HG02852 (cell line): ENCODE results near the gene PRDM9.
"Not testable (repeated sequence)": the region's sequence is repeated elsewhere in the genome, so short reads cannot be mapped to it uniquely, and the experiment has no call there.

ENCODE experiments used
- ATAC-seq: cut with Tn5 transposase; IDR thresholded peaks from one replicate; pipeline ENCODE4 v1.9.1; 2021; ENCODE audit warnings: mild to moderate bottlenecking, moderate library complexity; ENCODE audit not compliant: unreplicated experiment

Gene PRDM9

GRCh38 chr5:23507278-23507685 is at the start of gene PRDM9:
TSS of gene PRDM9 (plus strand) at chr5:23507609. CDS start at chr5:23509034, 1,425 bp downstream.
- no peak for ATAC-seq

- ATAC-seq = no peak
Measured at GRCh38 chr5:23457780-23458179, 49.6 kb upstream of the PRDM9 start.

DNA sequence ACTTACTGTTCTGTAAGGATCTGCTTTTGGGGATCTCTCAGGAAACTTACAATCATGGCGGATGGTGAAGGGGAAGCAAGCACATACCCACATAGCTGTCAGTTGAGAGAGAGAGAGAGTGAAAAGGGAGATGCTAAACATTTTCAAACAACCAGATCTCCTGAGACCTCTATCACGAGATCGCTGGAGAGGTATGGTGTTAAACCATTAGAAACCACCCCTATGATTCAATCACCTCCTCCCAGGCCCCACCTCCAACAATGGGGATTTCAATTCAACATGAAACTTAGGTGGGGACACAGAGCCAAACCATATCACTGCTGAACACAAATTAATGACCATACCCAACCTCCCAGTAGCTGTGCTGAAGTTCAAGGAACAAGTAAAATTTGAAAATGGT is 48.2 kb upstream of the PRDM9 start:
- ATAC-seq = no peak

- ATAC-seq = no peak
Measured at GRCh38 chr5:23461576-23461975, 45.8 kb upstream of the PRDM9 start.

DNA sequence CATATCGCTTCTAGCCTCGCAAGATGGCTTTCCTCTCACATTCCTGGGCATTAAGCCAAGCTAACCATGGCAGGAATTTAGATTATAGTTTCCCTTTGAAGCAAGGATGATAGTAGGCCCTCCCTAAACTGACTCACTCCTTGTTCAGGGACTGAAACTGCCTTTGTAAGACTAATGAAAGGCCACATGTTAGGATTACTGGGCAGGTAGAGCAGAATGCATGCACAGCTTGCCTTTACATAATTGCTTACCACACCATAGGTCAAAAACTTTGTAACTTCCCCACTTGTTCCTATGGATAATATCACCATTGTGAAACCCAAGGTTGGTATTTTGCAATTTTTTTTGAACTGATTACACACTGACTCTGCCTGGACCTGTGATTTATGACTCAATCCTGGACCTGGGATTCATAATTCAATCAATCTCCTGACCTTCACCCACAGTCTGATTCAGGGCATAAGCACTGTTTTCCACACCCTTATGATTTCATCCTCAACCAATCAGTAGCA is 41.0 kb upstream of the PRDM9 start:
- no peak for ATAC-seq

GRCh38 chr5:23468658-23469057 is 38.8 kb upstream of the PRDM9 start:
- no peak for ATAC-seq

DNA sequence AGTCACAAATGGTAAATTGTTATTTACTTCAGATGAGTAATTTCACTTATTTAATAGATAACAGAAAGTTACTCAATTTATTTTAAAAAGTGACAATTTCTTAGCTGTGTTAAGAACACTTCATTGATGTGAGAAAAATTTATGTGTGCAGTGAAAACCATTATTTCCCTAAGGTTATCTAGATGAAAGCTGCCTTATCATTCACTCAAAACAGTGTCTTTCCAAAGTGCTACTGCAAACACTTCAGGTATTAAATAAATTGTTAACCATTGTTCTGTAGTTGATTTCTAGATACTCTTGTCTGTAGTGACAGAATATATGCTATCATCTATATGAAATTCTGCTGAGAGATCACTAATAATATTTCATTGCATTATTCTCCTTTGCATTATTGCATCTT is 33.5 kb upstream of the PRDM9 start:
- ATAC-seq = no peak

DNA sequence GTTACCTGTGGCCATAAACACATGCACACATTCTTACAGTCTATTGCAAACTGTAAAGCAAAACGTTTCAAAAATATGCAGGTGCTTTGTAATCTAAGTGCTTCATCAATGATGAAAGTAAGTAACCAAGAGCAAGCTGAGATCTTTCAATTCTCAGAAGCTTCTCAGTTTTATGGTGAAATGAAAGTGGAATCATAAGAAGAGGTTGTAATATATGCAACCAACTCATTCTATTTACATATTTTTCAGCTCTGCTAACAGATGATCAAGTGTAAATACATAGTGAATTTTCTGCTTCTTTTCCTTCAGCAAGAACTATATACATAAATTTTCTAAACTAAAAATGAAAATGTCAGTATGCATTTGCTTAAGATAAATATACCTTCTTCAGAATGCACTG is 33.1 kb upstream of the PRDM9 start:
- ATAC-seq = no peak

DNA sequence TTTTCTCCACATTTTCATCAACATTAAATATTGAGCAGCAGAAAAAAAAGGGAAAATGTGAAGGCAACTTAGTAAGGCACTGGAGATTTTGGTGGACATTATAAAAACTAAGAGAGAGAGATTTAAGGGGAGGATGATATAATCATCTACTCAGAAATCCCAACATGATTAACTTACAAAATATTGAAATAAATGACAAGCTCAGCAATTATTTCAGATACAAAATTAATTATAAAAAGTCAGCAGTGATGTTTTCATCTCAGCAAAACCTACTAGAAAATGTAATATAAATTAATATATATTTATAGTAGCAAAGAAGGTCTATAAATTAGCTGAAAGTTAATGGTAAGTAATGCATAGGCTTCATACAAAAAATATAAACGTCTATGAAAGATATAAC is 30.8 kb upstream of the PRDM9 start:
- ATAC-seq = no peak

GRCh38 chr5:23482642-23483041 is 24.8 kb upstream of the PRDM9 start:
- ATAC-seq = no peak

GRCh38 chr5:23483090-23483489 is 24.3 kb upstream of the PRDM9 start:
- ATAC-seq = no peak

- ATAC-seq = no peak
Measured at GRCh38 chr5:23484096-23484495, 23.3 kb upstream of the PRDM9 start.

DNA sequence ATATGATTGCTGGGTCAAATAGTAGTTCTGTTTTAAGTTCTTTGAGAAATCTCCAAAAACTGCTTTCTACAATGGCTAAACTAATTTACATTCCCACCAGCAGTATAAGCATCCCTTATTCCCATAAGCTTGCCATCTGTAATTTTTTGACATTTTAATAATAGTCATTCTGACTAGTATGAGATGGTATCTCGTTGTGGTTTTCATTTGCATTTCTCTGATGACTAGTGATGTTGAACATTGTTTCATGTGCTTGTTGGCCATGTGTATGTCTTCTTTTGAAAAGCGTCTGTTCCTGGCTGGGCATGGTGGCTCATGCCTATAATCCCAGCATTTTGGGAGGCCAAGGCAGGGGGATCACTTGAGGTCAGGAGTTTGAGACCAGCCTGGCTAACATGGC is 21.2 kb upstream of the PRDM9 start:
- ATAC-seq = not testable (repeated sequence)

GRCh38 chr5:23490993-23491392 is 16.4 kb upstream of the PRDM9 start:
- ATAC-seq = no peak

DNA sequence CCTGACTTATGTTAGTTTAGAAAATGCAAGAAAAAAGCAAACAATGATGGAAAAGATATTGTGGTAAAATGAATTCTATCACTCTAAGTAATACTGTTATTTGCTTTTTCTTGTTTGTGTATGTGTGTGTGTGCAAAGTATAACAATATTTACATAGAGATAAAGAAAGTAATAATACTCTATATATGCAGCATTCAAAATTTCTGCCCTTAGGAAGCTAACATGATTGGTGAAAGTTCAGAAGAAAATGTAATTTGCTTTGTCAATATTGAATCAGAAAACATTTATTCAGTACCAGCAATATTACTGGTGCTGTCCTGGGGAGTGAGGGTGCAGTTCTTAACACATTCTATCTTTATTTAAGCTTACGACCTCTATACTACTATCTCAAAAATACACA is 12.9 kb upstream of the PRDM9 start:
- ATAC-seq = no peak

DNA sequence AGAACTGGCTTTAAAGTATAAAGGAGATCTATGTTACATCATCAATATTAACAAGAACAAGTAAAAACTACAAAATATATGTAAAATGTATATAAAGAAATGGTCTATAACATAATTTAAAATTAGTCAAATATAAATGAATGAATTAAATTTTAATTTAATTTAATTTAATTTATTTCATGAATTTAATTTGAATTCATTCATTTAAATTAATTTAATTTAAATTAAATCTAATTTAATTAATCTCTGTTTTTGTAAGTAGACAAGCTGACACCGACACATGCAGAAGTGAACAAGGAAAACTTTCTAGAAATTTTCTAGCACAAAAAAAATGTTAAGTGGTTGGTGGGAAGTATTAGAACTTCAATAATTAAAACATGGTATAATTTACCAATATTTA is 10.8 kb upstream of the PRDM9 start:
- ATAC-seq = no peak

- no peak for ATAC-seq
Measured at GRCh38 chr5:23506329-23507236, 826 bp upstream of the PRDM9 start.

- not testable (repeated sequence) for ATAC-seq
Measured at GRCh38 chr5:23510434-23510833, 3.0 kb downstream of the PRDM9 start.

DNA sequence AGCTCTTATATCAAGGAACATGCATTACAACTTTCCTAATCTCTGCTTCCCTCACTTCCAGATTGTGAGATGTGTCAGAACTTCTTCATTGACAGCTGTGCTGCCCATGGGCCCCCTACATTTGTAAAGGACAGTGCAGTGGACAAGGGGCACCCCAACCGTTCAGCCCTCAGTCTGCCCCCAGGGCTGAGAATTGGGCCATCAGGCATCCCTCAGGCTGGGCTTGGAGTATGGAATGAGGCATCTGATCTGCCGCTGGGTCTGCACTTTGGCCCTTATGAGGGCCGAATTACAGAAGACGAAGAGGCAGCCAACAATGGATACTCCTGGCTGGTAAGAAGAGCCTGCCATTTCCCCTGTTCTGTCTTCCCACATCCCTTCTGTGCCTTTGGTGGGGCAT is 15.1 kb downstream of the PRDM9 start:
- no peak for ATAC-seq

- no peak for ATAC-seq
Measured at GRCh38 chr5:23523031-23523430, 15.6 kb downstream of the PRDM9 start.

DNA sequence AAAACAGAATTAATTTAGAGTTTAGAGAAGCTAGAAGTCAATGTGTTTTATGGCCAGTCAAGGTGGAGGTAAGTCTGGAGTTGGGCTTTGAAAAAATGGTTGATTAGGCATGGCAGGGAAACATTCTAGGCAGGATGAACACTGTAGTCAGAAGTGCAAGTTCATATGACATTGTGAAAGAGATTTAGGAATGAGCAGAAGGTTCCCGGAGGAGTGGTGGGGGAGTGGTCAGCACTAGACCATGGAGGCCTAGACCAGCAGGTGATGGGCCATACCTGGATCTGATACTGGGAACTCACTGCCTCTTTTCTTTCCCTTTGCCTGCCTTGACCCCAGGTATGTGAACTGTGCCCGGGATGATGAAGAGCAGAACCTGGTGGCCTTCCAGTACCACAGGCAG is 16.6 kb downstream of the PRDM9 start:
- no peak for ATAC-seq

DNA sequence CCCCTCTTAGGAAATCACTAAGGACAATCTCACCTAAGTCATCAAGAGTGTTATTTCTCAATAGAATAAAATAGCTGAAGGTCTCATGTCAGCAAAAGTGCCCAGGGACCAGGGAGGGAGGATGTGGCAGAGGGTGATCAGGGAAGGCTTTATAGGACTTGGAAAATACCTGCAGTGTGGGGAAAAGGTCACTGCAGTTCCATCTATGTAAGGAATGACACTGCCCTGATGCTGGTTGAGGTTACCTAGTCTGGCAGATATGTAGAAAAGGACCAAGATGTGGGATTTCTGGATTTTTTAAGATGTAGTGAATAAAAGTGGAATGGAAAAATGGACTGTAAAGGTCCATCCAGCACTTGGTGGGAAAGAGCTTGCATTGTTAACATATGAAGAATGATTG is 18.3 kb downstream of the PRDM9 start:
- no peak for ATAC-seq

GRCh38 chr5:23526616-23527015 is 19.2 kb downstream of the PRDM9 start:
- ATAC-seq = not testable (repeated sequence)
